Spleen (tissue), 7 donors: Measurements from ENCODE around the gene OR1I1.

Experiments used
- POLR2A ChIP-seq, 3 donors: fragments of 450-650 bp; IDR thresholded peaks; one replicate each; pipeline ENCODE4 v1.5.1; 2017; ENCODE audit warnings: antibody characterized with exemption in 3 of 3, mild to moderate bottlenecking in 1 of 3
- TF ChIP-seq, protein P1 (sequence below), 11 experiments: fragments of 200-600 bp in 7 of 11; fragments of 450-650 bp in 4 of 11; sonication (generic) in 4 of 11; IDR thresholded peaks in 8 of 11; conservative IDR thresholded peaks in 3 of 11; 1 replicate in 7 of 11; 2 replicates in 4 of 11; pipeline versions ENCODE4 v1.4.0 to v1.8.0; 2016 to 2021; ENCODE audit warnings: antibody characterized with exemption in 11 of 11, inconsistent platforms in 4 of 11, mild to moderate bottlenecking in 1 of 11
- donor health status: DM: no; HTN: no; CAD: no; lungs with moderate emphysema.
- donor health status: DM: no; HTN: no; CAD: no.
- donor health status: DM: no; HTN: no; CAD: no.

DNA sequence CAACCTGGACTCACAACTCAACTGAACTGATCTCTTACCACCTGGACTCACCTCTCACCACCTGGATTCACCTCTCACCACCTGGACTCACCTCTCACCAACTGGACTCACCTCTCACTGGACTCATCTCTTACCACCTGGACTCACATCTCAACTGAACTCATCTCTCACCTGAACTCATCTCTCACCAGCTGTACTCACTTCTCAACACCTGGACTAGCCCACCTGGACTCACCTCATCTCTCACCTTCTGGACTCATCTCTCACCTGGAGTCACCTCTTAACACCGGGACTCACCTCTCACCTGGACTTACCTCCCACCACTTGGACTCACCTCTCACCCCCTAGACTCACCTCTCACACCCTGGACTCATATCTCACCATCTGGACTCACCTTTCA is 40.0 kb upstream of the OR1I1 start:
- TF ChIP-seq, protein P1, sequence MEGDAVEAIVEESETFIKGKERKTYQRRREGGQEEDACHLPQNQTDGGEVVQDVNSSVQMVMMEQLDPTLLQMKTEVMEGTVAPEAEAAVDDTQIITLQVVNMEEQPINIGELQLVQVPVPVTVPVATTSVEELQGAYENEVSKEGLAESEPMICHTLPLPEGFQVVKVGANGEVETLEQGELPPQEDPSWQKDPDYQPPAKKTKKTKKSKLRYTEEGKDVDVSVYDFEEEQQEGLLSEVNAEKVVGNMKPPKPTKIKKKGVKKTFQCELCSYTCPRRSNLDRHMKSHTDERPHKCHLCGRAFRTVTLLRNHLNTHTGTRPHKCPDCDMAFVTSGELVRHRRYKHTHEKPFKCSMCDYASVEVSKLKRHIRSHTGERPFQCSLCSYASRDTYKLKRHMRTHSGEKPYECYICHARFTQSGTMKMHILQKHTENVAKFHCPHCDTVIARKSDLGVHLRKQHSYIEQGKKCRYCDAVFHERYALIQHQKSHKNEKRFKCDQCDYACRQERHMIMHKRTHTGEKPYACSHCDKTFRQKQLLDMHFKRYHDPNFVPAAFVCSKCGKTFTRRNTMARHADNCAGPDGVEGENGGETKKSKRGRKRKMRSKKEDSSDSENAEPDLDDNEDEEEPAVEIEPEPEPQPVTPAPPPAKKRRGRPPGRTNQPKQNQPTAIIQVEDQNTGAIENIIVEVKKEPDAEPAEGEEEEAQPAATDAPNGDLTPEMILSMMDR (IDR thresholded peaks at IDR 0.05 in 8 of 11, conservative IDR thresholded peaks at IDR 0.05 in 3 of 11), result no peak
- no peak for TF ChIP-seq POLR2A (IDR thresholded peaks at IDR 0.05)
